K562 (cell line): ENCODE measurements around the gene CD82. TPM values are rescaled to one million over a fixed set of nuclear protein-coding genes. Genes with fewer than 3 reads are reported as not detected.

Experiments used
- ARID1B ChIP-seq: fragments of 450-650 bp; IDR thresholded peaks from 2 replicates; pipeline ENCODE4 v1.6.1; 2016; ENCODE audit warnings: antibody characterized with exemption, mild to moderate bottlenecking, inconsistent platforms
- BRD9 ChIP-seq: fragments of 450-650 bp; IDR thresholded peaks from 2 replicates; pipeline ENCODE4 v1.6.1; 2018; ENCODE audit warnings: low read depth; ENCODE audit not compliant: partially characterized antibody
- EHMT2 ChIP-seq: fragments of 450-650 bp; IDR thresholded peaks from 2 replicates; pipeline ENCODE4 v1.6.1; 2018; ENCODE audit warnings: antibody characterized with exemption
- FOXJ2 ChIP-seq: fragments of 200-800 bp; sonication (Bioruptor generic); IDR thresholded peaks from 2 replicates; pipeline ENCODE4 v1.6.1; 2016; ENCODE audit warnings: missing genetic modification characterization, missing compliant biosample characterization
- FOXK2 ChIP-seq, 2 experiments: fragments of 450-650 bp; IDR thresholded peaks in 1 of 2; conservative IDR thresholded peaks in 1 of 2; 2 replicates each; pipeline ENCODE4 v1.6.1; 2016; ENCODE audit warnings: low read depth in 2 of 2, mild to moderate bottlenecking in 1 of 2
- FOXO4 ChIP-seq: fragments of 450-650 bp; formaldehyde crosslinking; IDR thresholded peaks from 2 replicates; pipeline ENCODE4 v1.4.0; 2020; ENCODE audit warnings: mild to moderate bottlenecking, moderate library complexity
- KDM2B ChIP-seq: fragments of 250-450 bp; sonication (Bioruptor Pico); IDR thresholded peaks from 2 replicates; pipeline ENCODE4 v1.8.0; 2021; ENCODE audit warnings: mild to moderate bottlenecking, moderate library complexity
- KLF1 ChIP-seq: fragments of 450-650 bp; IDR thresholded peaks from 2 replicates; pipeline ENCODE4 v1.6.1; 2016; ENCODE audit warnings: missing genetic modification characterization, missing compliant biosample characterization
- MCM3 ChIP-seq: fragments of 450-650 bp; IDR thresholded peaks from 2 replicates; pipeline ENCODE4 v1.6.1; 2016
- MCM7 ChIP-seq, 2 experiments: fragments of 450-650 bp; IDR thresholded peaks; 2 replicates each; pipeline ENCODE4 v1.6.1; 2016 to 2018
- RBBP5 ChIP-seq: fragments of 200-600 bp; sonication (generic); IDR thresholded peaks from 2 replicates; pipeline ENCODE4 v1.6.1; 2012; ENCODE audit warnings: borderline replicate concordance, mild to moderate bottlenecking, low read length, control low read depth, inconsistent platforms; ENCODE audit not compliant: insufficient read depth, poor library complexity, severe bottlenecking
- RBM14 ChIP-seq: fragments of 200-400 bp; formaldehyde crosslinking; IDR thresholded peaks from 2 replicates; pipeline ENCODE4 v1.6.1; 2018; ENCODE audit warnings: low read depth, mild to moderate bottlenecking, low read length, moderate library complexity, borderline replicate concordance; ENCODE audit not compliant: insufficient read depth
- RBM25 ChIP-seq: fragments of 200-400 bp; formaldehyde crosslinking; IDR thresholded peaks from 2 replicates; pipeline ENCODE4 v1.6.1; 2018; ENCODE audit warnings: low read length, low read depth, moderate library complexity; ENCODE audit not compliant: severe bottlenecking
- RREB1 ChIP-seq: fragments of 250-450 bp; sonication (Bioruptor Pico); IDR thresholded peaks from 2 replicates; pipeline ENCODE4 v1.4.0; 2020
- SRSF1 ChIP-seq: fragments of 200-400 bp; formaldehyde crosslinking; IDR thresholded peaks from 2 replicates; pipeline ENCODE4 v1.6.1; 2017; ENCODE audit warnings: mild to moderate bottlenecking, low read depth, low read length, moderate library complexity
- ZEB2 ChIP-seq: fragments of 450-650 bp; IDR thresholded peaks from 2 replicates; pipeline ENCODE4 v1.6.1; 2016
- ZNF12 ChIP-seq: sonication (generic); formaldehyde crosslinking; IDR thresholded peaks from 2 replicates; pipeline ENCODE4 v1.4.0; 2020; ENCODE audit warnings: mild to moderate bottlenecking, missing genetic modification reagents
- ZNF507 ChIP-seq: conservative IDR thresholded peaks from 2 replicates; pipeline ENCODE4 v1.6.1; 2017; ENCODE audit warnings: missing genetic modification characterization, missing compliant biosample characterization
- ZNF830 ChIP-seq: fragments of 250-450 bp; sonication (Bioruptor Pico); IDR thresholded peaks from 2 replicates; pipeline ENCODE4 v1.5.0; 2021; ENCODE audit warnings: mild to moderate bottlenecking
- polyA plus RNA-seq, 8 experiments: library from polyadenylated mRNA; depleted of rRNA in 4 of 8; stranded (reverse) in 5 of 8; unstranded in 3 of 8; fragments of >200 nt; fragmentation: Nextera tagmentation in 2 of 8; fragmentation: Illumina TruSeq in 1 of 8; extraction: Ambion mirVana in 2 of 8; extraction: Trizol in 1 of 8; gene quantifications; 2 replicates each; pipeline versions ENCODE4 v1.2.1 to v1.2.3, GENCODE V29; 2011 to 2014; ENCODE audit warnings: inconsistent platforms in 1 of 8, missing spikeins in 1 of 8
- total RNA-seq, 7 experiments: library from RNA; depleted of rRNA in 6 of 7; stranded (reverse); fragments of >200 nt in 6 of 7; fragmentation: Illumina TruSeq in 2 of 7; extraction: Trizol in 2 of 7; gene quantifications; 2 replicates each; pipeline versions ENCODE4 v1.2.1 to v1.2.3, GENCODE V29; 2011 to 2021; ENCODE audit warnings: low replicate concordance in 1 of 7
- TF ChIP-seq, protein P1 (sequence below): fragments of 250-450 bp; sonication (Bioruptor Pico); IDR thresholded peaks from 2 replicates; pipeline ENCODE4 v1.8.0; 2022; ENCODE audit warnings: inconsistent platforms

Gene CD82
- total and polyA plus RNA-seq, 9 of the 15 experiments (the other 6 are each of a cell fraction or from before 2014, with no cell fraction given), result 0.27 to 9.4 (median 3.0) TPM

- no peak for TF ChIP-seq FOXO4 (CRISPR knock-in tag)
- no peak for TF ChIP-seq ZNF507 (tag)
- 0 out of 2 replicates have a peak, but pooled peaks have one; percentile 29 for TF ChIP-seq KDM2B
- TF ChIP-seq FOXJ2, result no peak
- no peak for TF ChIP-seq RREB1 (CRISPR knock-in tag)
- no peak for TF ChIP-seq EHMT2
- TF ChIP-seq MCM3, result no peak
- no peak for TF ChIP-seq ZEB2
- TF ChIP-seq SRSF1, result no peak
- TF ChIP-seq BRD9, result no peak
- TF ChIP-seq ZNF12 (CRISPR knock-in tag), result no peak
- no peak for TF ChIP-seq RBM14
- TF ChIP-seq, protein P1, sequence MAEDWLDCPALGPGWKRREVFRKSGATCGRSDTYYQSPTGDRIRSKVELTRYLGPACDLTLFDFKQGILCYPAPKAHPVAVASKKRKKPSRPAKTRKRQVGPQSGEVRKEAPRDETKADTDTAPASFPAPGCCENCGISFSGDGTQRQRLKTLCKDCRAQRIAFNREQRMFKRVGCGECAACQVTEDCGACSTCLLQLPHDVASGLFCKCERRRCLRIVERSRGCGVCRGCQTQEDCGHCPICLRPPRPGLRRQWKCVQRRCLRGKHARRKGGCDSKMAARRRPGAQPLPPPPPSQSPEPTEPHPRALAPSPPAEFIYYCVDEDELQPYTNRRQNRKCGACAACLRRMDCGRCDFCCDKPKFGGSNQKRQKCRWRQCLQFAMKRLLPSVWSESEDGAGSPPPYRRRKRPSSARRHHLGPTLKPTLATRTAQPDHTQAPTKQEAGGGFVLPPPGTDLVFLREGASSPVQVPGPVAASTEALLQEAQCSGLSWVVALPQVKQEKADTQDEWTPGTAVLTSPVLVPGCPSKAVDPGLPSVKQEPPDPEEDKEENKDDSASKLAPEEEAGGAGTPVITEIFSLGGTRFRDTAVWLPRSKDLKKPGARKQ (CRISPR knock-in tag), result 0 out of 2 replicates have a peak, but pooled peaks have one; percentile 37
- TF ChIP-seq ZNF830 (CRISPR knock-in tag), result no peak
- no peak for TF ChIP-seq RBBP5
- TF ChIP-seq RBM25, result no peak
- peak; percentile 12; the same call in 1 of the 2 replicates for TF ChIP-seq ARID1B
- no peak for TF ChIP-seq MCM7 (IDR thresholded peaks at IDR 0.05)
- TF ChIP-seq KLF1, result no peak
- no peak for TF ChIP-seq FOXK2 (conservative IDR thresholded peaks at IDR 0.05 in 1 of 2, IDR thresholded peaks at IDR 0.05 in 1 of 2; ENCODE audit: low read depth in 2 of 2)
These were observed 723 bp upstream of the CD82 start (continued) for GRCh38 chr11:44564670-44565210.
